BE2C (cell line): Measurements from ENCODE around the gene GRIN2A.

Experiments used
- DNase-seq: peaks from one replicate; pipeline ENCODE4 v3.0.0-alpha.2; 2020
- H3K27me3 ChIP-seq: fragments of 250-450 bp; sonication (Bioruptor Pico); 2 replicates; pipeline ENCODE4 v1.5.1; 2020; ENCODE audit warnings: mild to moderate bottlenecking
- H3K36me3 ChIP-seq: fragments of 250-450 bp; sonication (Bioruptor Pico); 2 replicates; pipeline ENCODE4 v1.5.1; 2020; ENCODE audit warnings: mild to moderate bottlenecking
- H3K4me1 ChIP-seq: fragments of 250-450 bp; sonication (Bioruptor Pico); 2 replicates; pipeline ENCODE4 v1.5.1; 2020
- H3K4me3 ChIP-seq: 2 replicates; pipeline ENCODE4 v1.5.1; 2011; ENCODE audit warnings: low read depth, low read length
- H3K9me3 ChIP-seq: fragments of 250-450 bp; sonication (Bioruptor Pico); 2 replicates; pipeline ENCODE4 v1.5.1; 2020
- CTCF ChIP-seq: IDR thresholded peaks from 2 replicates; pipeline ENCODE4 v1.5.1; 2012; ENCODE audit warnings: mild to moderate bottlenecking, low read depth, low read length

GRIN2A gene

GRCh38 chr16:9862327-9862726, 319.9 kb downstream of the GRIN2A start:
- no peaks in the 10 kb centered on the region for H3K9me3 ChIP-seq
- H3K36me3 ChIP-seq, result no peaks in the 10 kb centered on the region
- H3K4me1 ChIP-seq, result no peaks in the 10 kb centered on the region
- no peaks in the 10 kb centered on the region for H3K27me3 ChIP-seq
- TF ChIP-seq CTCF, result no peak
- DNase-seq, result no peak
- no peak overlapping the region for H3K4me3 ChIP-seq

- Histone ChIP-seq H3K9me3 (no peaks in the 10 kb centered on the region), H3K36me3 (no peaks in the 10 kb centered on the region), H3K4me1 (no peaks in the 10 kb centered on the region), H3K4me3 (no peak overlapping the region), H3K27me3 (no peaks in the 10 kb centered on the region)
- TF ChIP-seq CTCF, result no peak
- no peak for DNase-seq
Measured at GRCh38 chr16:9860876-9861275, 321.4 kb downstream of the GRIN2A start.

- DNase-seq, result no peak
- no peaks in the 10 kb centered on the region for H3K27me3 ChIP-seq
- no peak for TF ChIP-seq CTCF
- H3K36me3 ChIP-seq, result no peaks in the 10 kb centered on the region
- H3K4me1 ChIP-seq, result no peaks in the 10 kb centered on the region
- no peak overlapping the region for H3K4me3 ChIP-seq
- no peaks in the 10 kb centered on the region; the same call in 1 of the 2 replicates for H3K9me3 ChIP-seq
Measured at GRCh38 chr16:9859701-9860327, 322.4 kb downstream of the GRIN2A start.

- DNase-seq, result no peak
- H3K36me3 ChIP-seq, result no peaks in the 10 kb centered on the region
- no peak for TF ChIP-seq CTCF
Measured at GRCh38 chr16:9854675-9855074, 327.6 kb downstream of the GRIN2A start.

GRCh38 chr16:9852003-9852402, 330.2 kb downstream of the GRIN2A start:
- no peak for DNase-seq
- Histone ChIP-seq H3K27me3 (no peaks in the 10 kb centered on the region), H3K36me3 (no peaks in the 10 kb centered on the region), H3K4me3 (no peak overlapping the region), H3K4me1 (no peaks in the 10 kb centered on the region), H3K9me3 (no peaks in the 10 kb centered on the region; the same call in 1 of the 2 replicates)
- no peak for TF ChIP-seq CTCF

More at GRCh38 chr16:9854675-9855074, 327.6 kb downstream of the GRIN2A start:
- Histone ChIP-seq H3K4me1 (no peaks in the 10 kb centered on the region), H3K9me3 (no peaks in the 10 kb centered on the region; the same call in 1 of the 2 replicates), H3K4me3 (no peak overlapping the region), H3K27me3 (no peaks in the 10 kb centered on the region)

- DNase-seq, result no peak
- H3K36me3 ChIP-seq, result no peaks in the 10 kb centered on the region
- no peaks in the 10 kb centered on the region; the same call in 1 of the 2 replicates for H3K9me3 ChIP-seq
- no peak for TF ChIP-seq CTCF
- no peak overlapping the region for H3K4me3 ChIP-seq
- H3K4me1 ChIP-seq, result no peaks in the 10 kb centered on the region
- no peaks in the 10 kb centered on the region for H3K27me3 ChIP-seq
Measured at GRCh38 chr16:9850817-9851216, 331.4 kb downstream of the GRIN2A start.
